ENCODE data around the gene RBM33.

- TF ChIP-seq CTCF (IDR thresholded peaks at IDR 0.05): no peak
- no peak for TF ChIP-seq POLR2A (IDR thresholded peaks at IDR 0.05)
Measured at GRCh38 chr7:155722936-155723335, 78.5 kb downstream of the RBM33 start.

Data from thyroid gland (tissue), 4 donors.